ENCODE data around the gene GOLGA8K.
"Not testable (repeated sequence)": the region's sequence is repeated elsewhere in the genome, so short reads cannot be mapped to it uniquely, and the experiment has no call there.

GOLGA8K gene

DNA sequence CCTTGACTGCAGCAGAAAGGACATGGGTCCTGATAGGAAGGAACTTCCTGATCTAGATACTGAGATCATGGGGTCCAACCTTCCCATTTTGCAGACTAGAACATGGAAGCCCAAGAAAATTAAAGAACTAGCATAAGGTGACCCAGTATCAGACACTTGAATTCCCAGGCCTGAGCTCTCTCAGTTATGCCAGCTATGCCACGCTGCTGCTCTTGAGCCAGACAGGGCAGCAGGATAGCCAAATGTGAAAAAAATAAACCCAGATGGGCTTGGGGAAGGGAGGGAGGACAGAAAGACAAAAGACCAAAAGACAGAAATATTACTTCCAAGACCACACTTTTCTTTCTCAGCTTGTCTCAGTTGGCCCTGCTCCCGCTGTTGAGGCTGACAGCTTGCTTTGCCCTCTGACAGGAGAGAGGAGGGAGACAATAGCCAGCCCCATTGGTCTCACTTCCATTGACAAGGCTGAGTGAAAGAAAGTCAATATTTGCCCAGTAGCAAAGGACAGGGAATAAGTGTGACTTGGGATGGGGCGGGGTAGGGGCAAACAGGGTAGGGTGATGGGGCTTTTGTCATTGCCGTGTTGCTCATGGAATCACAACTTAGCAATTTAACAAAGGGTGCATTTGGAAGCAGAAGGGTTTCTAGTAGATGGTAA lies 52.4 kb downstream of the GOLGA8K start:
- not testable (repeated sequence) for DNase-seq

- not testable (repeated sequence) for DNase-seq
Measured at GRCh38 chr15:32347037-32347436, 56.1 kb downstream of the GOLGA8K start.

GRCh38 chr15:32345978-32346547 lies 57.0 kb downstream of the GOLGA8K start:
- DNase-seq, result not testable (repeated sequence)

DNA sequence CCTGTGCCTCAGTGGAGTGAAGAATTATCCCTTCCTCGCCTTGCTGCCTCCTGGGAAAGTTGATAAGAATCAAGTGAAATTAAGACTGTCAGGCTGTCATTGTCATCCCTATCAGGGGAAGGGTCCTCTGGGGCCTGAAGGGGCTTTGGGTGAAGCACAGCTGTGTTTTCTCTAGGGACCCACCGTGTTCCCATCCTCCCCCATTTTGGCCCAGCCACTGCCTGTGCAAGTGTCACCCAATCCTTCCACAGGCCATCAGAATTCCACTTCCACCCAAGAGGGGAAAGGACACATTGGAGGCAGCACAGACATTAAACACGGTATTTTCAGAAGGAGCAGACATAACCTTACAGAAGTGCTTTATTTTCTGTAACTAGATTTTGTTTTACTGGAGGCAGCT lies 59.2 kb downstream of the GOLGA8K start:
- DNase-seq, result not testable (repeated sequence)

All from CD4-positive, alpha-beta T cell treated with Interleukin-17A for 1 hour (primary cell).